HCT116 (cell line): ENCODE results near the gene CNTF. TPM values are rescaled to one million over a fixed set of nuclear protein-coding genes. Genes with fewer than 3 reads are reported as not detected.

Experiments used
- ATAC-seq: fragments of 200-7000 bp; cut with Tn5 transposase; 2 replicates; pipeline ENCODE4 v1.9.1; 2020; ENCODE audit warnings: mild to moderate bottlenecking, moderate library complexity
- BruUV-seq: library from RNA; stranded (reverse); fragments of 400-500 nt; replicated peaks from 2 replicates; lab custom pipeline; 2021; lab: Mats Ljungman, UMichigan
- CTCF ChIA-PET: fragments of 300-600 bp; sonication (Branson Sonifier 250); formaldehyde crosslinking; loops from one replicate; lab custom pipeline; 2021; ENCODE audit warnings: antibody characterized with exemption; lab: Charles Lee
- POLR2A ChIA-PET: fragments of 300-600, 350-600 bp; sonication (Branson Sonifier 250); formaldehyde crosslinking; loops from one replicate; lab custom pipeline; 2021; ENCODE audit warnings: antibody characterized with exemption; lab: Charles Lee
- RAD21 ChIA-PET, 2 experiments: fragments of 300-600 bp; sonication (Branson Sonifier 250); formaldehyde crosslinking; loops; one replicate each; lab custom pipeline; 2023; ENCODE audit warnings: low total read pairs in 2 of 2; ENCODE audit not compliant: uncharacterized antibody in 2 of 2, unreplicated experiment in 2 of 2, low non-redundant PET in 1 of 2; lab: Charles Lee
- DNase-seq: peaks from one replicate; pipeline ENCODE4 v3.0.0-alpha.2; 2010; ENCODE audit warnings: low read depth, low spot score
- H2AFZ ChIP-seq: fragments of 200-600 bp; shearing (Covaris generic), sonication (generic); 2 replicates; pipeline ENCODE4 v1.6.1; 2017; ENCODE audit warnings: low read depth, mixed run types, mixed read lengths, antibody characterized with exemption, low read length; ENCODE audit not compliant: poor library complexity, severe bottlenecking
- H3K27ac ChIP-seq: 2 replicates; pipeline ENCODE4 v1.5.1; 2012; ENCODE audit warnings: low read depth, low read length
- H3K27me3 ChIP-seq: fragments of 200-600 bp; sonication (generic); 2 replicates; pipeline ENCODE4 v1.6.1; 2016; ENCODE audit warnings: mixed run types, low read length, mixed read lengths; ENCODE audit not compliant: insufficient read depth
- H3K36me3 ChIP-seq, 2 experiments: fragments of 200-500 bp in 1 of 2; fragments of 200-600 bp in 1 of 2; sonication (Bioruptor generic) in 1 of 2; sonication (generic) in 1 of 2; 2 replicates each; pipeline versions ENCODE4 v1.5.1 to v1.6.1; 2014 to 2016; ENCODE audit warnings: low read length in 2 of 2, inconsistent platforms in 1 of 2, mixed read lengths in 1 of 2, mixed run types in 1 of 2; ENCODE audit not compliant: insufficient read depth in 2 of 2, control insufficient read depth in 1 of 2
- H3K4me1 ChIP-seq, 2 experiments: fragments of 200-600 bp in 1 of 2; sonication (generic) in 1 of 2; 2 replicates each; pipeline versions ENCODE4 v1.5.1 to v1.6.1; 2012 to 2017; ENCODE audit warnings: low read length in 2 of 2, inconsistent platforms in 1 of 2, mild to moderate bottlenecking in 1 of 2, mixed read lengths in 1 of 2, mixed run types in 1 of 2, moderate library complexity in 1 of 2; ENCODE audit not compliant: insufficient read depth in 2 of 2, control insufficient read depth in 1 of 2
- H3K4me2 ChIP-seq: fragments of 200-600 bp; sonication (generic); 2 replicates; pipeline ENCODE4 v1.6.1; 2017; ENCODE audit warnings: mixed run types, low read length, mixed read lengths
- H3K4me3 ChIP-seq, 2 experiments: fragments of 200-600 bp in 1 of 2; sonication (generic) in 1 of 2; replicated peaks in 1 of 2; 2 replicates each; pipeline ENCODE4 v1.5.1; 2011 to 2016; ENCODE audit warnings: low read length in 2 of 2, control low read depth in 1 of 2, low read depth in 1 of 2, mild to moderate bottlenecking in 1 of 2, mixed read lengths in 1 of 2, mixed run types in 1 of 2
- H3K79me2 ChIP-seq: fragments of 200-600 bp; sonication (generic); 2 replicates; pipeline ENCODE4 v1.6.1; 2017; ENCODE audit warnings: mild to moderate bottlenecking, mixed run types, low read length, moderate library complexity, mixed read lengths; ENCODE audit not compliant: insufficient read depth
- H3K9ac ChIP-seq: fragments of 200-600 bp; sonication (generic); 2 replicates; pipeline ENCODE4 v1.6.1; 2016; ENCODE audit warnings: low read length, mixed read lengths
- H3K9me2 ChIP-seq: fragments of 200-600 bp; sonication (generic), shearing (Covaris generic); 2 replicates; pipeline ENCODE4 v1.6.1; 2017; ENCODE audit warnings: mixed run types, mild to moderate bottlenecking, moderate library complexity; ENCODE audit not compliant: insufficient read depth
- H3K9me3 ChIP-seq, 2 experiments: fragments of 200-500 bp in 1 of 2; fragments of 200-600 bp in 1 of 2; sonication (Bioruptor generic) in 1 of 2; sonication (generic) in 1 of 2; 2 replicates each; pipeline ENCODE4 v1.6.1; 2014 to 2017; ENCODE audit warnings: low read length in 2 of 2, mixed read lengths in 2 of 2, inconsistent platforms in 1 of 2, low read depth in 1 of 2, mild to moderate bottlenecking in 1 of 2, mixed run types in 1 of 2, moderate library complexity in 1 of 2; ENCODE audit not compliant: control insufficient read depth in 1 of 2, insufficient read depth in 1 of 2
- H4K20me1 ChIP-seq: fragments of 200-600 bp; sonication (generic), shearing (Covaris generic); 2 replicates; pipeline ENCODE4 v1.6.1; 2017; ENCODE audit warnings: mixed run types, mild to moderate bottlenecking, moderate library complexity; ENCODE audit not compliant: insufficient read depth
- CBX3 ChIP-seq: IDR thresholded peaks from 2 replicates; pipeline ENCODE4 v1.6.1; 2012; ENCODE audit warnings: low read depth
- ELF1 ChIP-seq: IDR thresholded peaks from 2 replicates; pipeline ENCODE4 v1.6.1; 2012; ENCODE audit warnings: low read depth, borderline replicate concordance
- EZH2 ChIP-seq: fragments of 200-600 bp; sonication (generic); IDR thresholded peaks from 2 replicates; pipeline ENCODE4 v1.6.1; 2017; ENCODE audit warnings: antibody characterized with exemption, mixed run types
- EZH2phosphoT487 ChIP-seq: fragments of 200-600 bp; IDR thresholded peaks from 2 replicates; pipeline ENCODE4 v1.6.1; 2018; ENCODE audit warnings: antibody characterized with exemption, borderline replicate concordance
- FOSL1 ChIP-seq: IDR thresholded peaks from 2 replicates; pipeline ENCODE4 v1.6.1; 2012; ENCODE audit warnings: low read depth
- JUND ChIP-seq: IDR thresholded peaks from 2 replicates; pipeline ENCODE4 v1.6.1; 2012
- POLR2A ChIP-seq: IDR thresholded peaks from 2 replicates; pipeline ENCODE4 v1.7.0; 2011; ENCODE audit warnings: borderline replicate concordance; ENCODE audit not compliant: insufficient read depth, insufficient read length; ENCODE audit errors: extremely low read depth
- POLR2AphosphoS5 ChIP-seq: IDR thresholded peaks from 2 replicates; pipeline ENCODE4 v1.6.1; 2011; ENCODE audit warnings: mild to moderate bottlenecking, low read depth, low read length, moderate library complexity
- SP1 ChIP-seq: IDR thresholded peaks from 2 replicates; pipeline ENCODE4 v1.6.1; 2012; ENCODE audit warnings: low read depth
- SRF ChIP-seq: IDR thresholded peaks from 2 replicates; pipeline ENCODE4 v1.6.1; 2012; ENCODE audit warnings: low read depth
- YY1 ChIP-seq: IDR thresholded peaks from 2 replicates; pipeline ENCODE4 v1.6.1; 2011; ENCODE audit warnings: low read length, low read depth, moderate library complexity, mild to moderate bottlenecking; ENCODE audit not compliant: insufficient replicate concordance; ENCODE audit errors: extremely low read depth
- ZNF274 ChIP-seq: fragments of 200-500 bp; sonication (Bioruptor generic); IDR thresholded peaks from 2 replicates; pipeline ENCODE4 v1.6.1; 2014; ENCODE audit warnings: mild to moderate bottlenecking, low read depth, low read length, inconsistent platforms
- intact Hi-C: fragments of 100-400 bp; cut with micrococcal nuclease; formaldehyde crosslinking; loops from 2 replicates; pipeline ENCODE4 v1.10.0; 2022
- total RNA-seq: library from RNA; stranded (reverse); gene quantifications from one replicate; pipeline ENCODE4 v1.2.1, GENCODE V29; 2021; ENCODE audit not compliant: unreplicated experiment
- TF ChIP-seq, protein P1 (sequence below), 3 experiments: fragments of 200-600 bp in 1 of 3; sonication (generic) in 1 of 3; IDR thresholded peaks in 2 of 3; conservative IDR thresholded peaks in 1 of 3; 2 replicates each; pipeline ENCODE4 v1.5.1; 2012 to 2017; ENCODE audit warnings: low read depth in 2 of 3, low read length in 2 of 3, antibody characterized with exemption in 1 of 3, borderline replicate concordance in 1 of 3, control low read depth in 1 of 3, mild to moderate bottlenecking in 1 of 3, mixed read lengths in 1 of 3, mixed run types in 1 of 3, moderate library complexity in 1 of 3; ENCODE audit not compliant: insufficient read depth in 1 of 3
- TF ChIP-seq, protein P2 (sequence below): IDR thresholded peaks from 2 replicates; pipeline ENCODE4 v1.6.1; 2011; ENCODE audit warnings: mild to moderate bottlenecking, low read length, moderate library complexity; ENCODE audit not compliant: insufficient replicate concordance; ENCODE audit errors: extremely low read depth

CNTF gene
- total RNA-seq, 1 experiment from 2014 or later = 2.3 TPM

DNA sequence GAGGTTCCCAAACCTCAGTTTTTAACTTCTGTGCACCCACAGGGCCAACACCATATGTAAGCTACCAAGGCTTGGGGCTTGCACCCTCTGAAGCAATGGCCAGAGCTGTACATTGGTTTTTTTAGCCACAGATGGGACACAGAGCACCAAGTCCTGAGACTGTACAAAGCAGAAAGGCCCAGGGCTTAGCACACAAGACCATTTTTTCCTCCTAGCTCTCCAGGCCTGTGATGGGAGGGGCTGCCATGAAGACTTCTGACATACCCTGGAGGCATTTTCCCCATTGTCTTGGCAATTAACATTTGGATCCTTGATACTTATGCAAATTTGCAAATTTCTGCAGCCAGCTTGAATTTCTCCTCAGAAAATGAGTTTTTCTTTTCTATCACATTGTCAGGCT is 23.4 kb downstream of the CNTF start:
- intact Hi-C loops = no loop called here
- Histone ChIP-seq H3K4me2 (no peak overlapping the region), H3K27me3 (no peaks in the 10 kb centered on the region), H3K27ac (no peak overlapping the region)
- RAD21 ChIA-PET = no interaction called here
- POLR2A ChIA-PET = no interaction called here
- CTCF ChIA-PET = interaction anchor here (1.4 kb wide), 1 partner anchor 526 kb away, joined by 3 read pairs; the partner anchor contains the start of gene DTX4
- no peak for TF ChIP-seq SRF
- TF ChIP-seq, protein P1, sequence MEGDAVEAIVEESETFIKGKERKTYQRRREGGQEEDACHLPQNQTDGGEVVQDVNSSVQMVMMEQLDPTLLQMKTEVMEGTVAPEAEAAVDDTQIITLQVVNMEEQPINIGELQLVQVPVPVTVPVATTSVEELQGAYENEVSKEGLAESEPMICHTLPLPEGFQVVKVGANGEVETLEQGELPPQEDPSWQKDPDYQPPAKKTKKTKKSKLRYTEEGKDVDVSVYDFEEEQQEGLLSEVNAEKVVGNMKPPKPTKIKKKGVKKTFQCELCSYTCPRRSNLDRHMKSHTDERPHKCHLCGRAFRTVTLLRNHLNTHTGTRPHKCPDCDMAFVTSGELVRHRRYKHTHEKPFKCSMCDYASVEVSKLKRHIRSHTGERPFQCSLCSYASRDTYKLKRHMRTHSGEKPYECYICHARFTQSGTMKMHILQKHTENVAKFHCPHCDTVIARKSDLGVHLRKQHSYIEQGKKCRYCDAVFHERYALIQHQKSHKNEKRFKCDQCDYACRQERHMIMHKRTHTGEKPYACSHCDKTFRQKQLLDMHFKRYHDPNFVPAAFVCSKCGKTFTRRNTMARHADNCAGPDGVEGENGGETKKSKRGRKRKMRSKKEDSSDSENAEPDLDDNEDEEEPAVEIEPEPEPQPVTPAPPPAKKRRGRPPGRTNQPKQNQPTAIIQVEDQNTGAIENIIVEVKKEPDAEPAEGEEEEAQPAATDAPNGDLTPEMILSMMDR (IDR thresholded peaks at IDR 0.05 in 2 of 3, conservative IDR thresholded peaks at IDR 0.05 in 1 of 3; ENCODE audit: borderline replicate concordance in 1 of 3, insufficient read depth in 1 of 3, low read depth in 2 of 3, low read length in 2 of 3) = no peak
- TF ChIP-seq, all 23 proteins: peak for 0
- Histone ChIP-seq H3K9me3 (no peaks in the 10 kb centered on the region), H4K20me1 (no peaks in the 10 kb centered on the region), H3K4me3 (no peak overlapping the region), H3K36me3 (no peaks in the 10 kb centered on the region), H3K4me1 (no peaks in the 10 kb centered on the region), H3K9me2 (no peaks in the 10 kb centered on the region), H2AFZ (no peak overlapping the region), H3K9ac (no peak overlapping the region), H3K79me2 (no peaks in the 10 kb centered on the region)
- DNase-seq = no peak
- no TSS peak for BruUV-seq
- ATAC-seq = no peak

DNA sequence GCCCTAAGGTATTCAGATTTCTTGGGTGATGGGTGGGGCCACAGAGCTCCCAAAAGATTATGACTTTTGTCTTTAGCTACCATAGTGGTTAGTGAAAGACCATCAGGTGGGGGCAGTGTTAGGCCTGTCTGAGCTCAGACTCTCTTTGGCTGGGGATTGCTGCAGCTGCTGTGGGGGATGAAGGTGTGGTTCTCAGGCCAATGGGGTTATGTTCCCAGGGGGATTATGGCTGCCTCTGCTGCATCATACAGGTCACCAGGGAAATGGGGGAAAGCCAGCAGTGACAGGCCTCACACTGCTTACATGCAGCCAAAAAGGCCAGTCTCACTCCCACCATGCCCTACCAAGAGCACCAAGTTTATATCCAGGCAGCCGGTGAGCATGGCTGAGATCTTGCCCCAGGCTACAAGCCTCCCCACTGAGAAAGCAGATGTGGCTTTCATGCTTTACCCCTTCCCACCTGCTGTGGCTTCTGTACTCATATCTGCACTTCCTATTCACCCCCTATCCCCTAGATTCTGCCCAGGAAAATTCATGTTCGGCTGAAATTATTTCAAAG is 24.8 kb downstream of the CNTF start:
- H3K27me3 ChIP-seq = no peaks in the 10 kb centered on the region
- H3K9me3 ChIP-seq = no peaks in the 10 kb centered on the region
- no peaks in the 10 kb centered on the region for H3K36me3 ChIP-seq
- intact Hi-C loops = no loop called here
- H3K79me2 ChIP-seq = no peaks in the 10 kb centered on the region
- POLR2A ChIA-PET = no interaction called here
- H3K4me2 ChIP-seq = no peak overlapping the region
- DNase-seq (no peak), ATAC-seq (no peak)
- H3K4me1 ChIP-seq = no peaks in the 10 kb centered on the region
- H2AFZ ChIP-seq = no peak overlapping the region
- H3K27ac ChIP-seq = no peak overlapping the region
- no peaks in the 10 kb centered on the region for H3K9me2 ChIP-seq
- RAD21 ChIA-PET = no interaction called here
- no peak overlapping the region for H3K9ac ChIP-seq
- H3K4me3 ChIP-seq = no peak overlapping the region
- no TSS peak for BruUV-seq
- CTCF ChIA-PET = interaction anchor here (1.0 to 1.4 kb wide), 2 partner anchors 17 to 524 kb away, joined by 3 read pairs; partner anchors contain the start of gene DTX4
- TF ChIP-seq YY1 (no peak), EZH2phosphoT487 (no peak), EZH2 (no peak), JUND (no peak), POLR2AphosphoS5 (no peak), SP1 (no peak), FOSL1 (no peak), CBX3 (no peak), ZNF274 (no peak), POLR2A (no peak), ELF1 (no peak)
- TF ChIP-seq, protein P2, sequence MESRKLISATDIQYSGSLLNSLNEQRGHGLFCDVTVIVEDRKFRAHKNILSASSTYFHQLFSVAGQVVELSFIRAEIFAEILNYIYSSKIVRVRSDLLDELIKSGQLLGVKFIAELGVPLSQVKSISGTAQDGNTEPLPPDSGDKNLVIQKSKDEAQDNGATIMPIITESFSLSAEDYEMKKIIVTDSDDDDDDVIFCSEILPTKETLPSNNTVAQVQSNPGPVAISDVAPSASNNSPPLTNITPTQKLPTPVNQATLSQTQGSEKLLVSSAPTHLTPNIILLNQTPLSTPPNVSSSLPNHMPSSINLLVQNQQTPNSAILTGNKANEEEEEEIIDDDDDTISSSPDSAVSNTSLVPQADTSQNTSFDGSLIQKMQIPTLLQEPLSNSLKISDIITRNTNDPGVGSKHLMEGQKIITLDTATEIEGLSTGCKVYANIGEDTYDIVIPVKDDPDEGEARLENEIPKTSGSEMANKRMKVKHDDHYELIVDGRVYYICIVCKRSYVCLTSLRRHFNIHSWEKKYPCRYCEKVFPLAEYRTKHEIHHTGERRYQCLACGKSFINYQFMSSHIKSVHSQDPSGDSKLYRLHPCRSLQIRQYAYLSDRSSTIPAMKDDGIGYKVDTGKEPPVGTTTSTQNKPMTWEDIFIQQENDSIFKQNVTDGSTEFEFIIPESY = no peak
- TF ChIP-seq, all 23 proteins: peak for 0
- H4K20me1 ChIP-seq = no peaks in the 10 kb centered on the region
